HG03097 (cell line): Measurements from ENCODE around the gene ASPSCR1.

ENCODE experiments used
- ATAC-seq: cut with Tn5 transposase; IDR thresholded peaks from one replicate; pipeline ENCODE4 v1.9.1; 2021; ENCODE audit not compliant: unreplicated experiment, low FRiP score

ASPSCR1 gene

DNA sequence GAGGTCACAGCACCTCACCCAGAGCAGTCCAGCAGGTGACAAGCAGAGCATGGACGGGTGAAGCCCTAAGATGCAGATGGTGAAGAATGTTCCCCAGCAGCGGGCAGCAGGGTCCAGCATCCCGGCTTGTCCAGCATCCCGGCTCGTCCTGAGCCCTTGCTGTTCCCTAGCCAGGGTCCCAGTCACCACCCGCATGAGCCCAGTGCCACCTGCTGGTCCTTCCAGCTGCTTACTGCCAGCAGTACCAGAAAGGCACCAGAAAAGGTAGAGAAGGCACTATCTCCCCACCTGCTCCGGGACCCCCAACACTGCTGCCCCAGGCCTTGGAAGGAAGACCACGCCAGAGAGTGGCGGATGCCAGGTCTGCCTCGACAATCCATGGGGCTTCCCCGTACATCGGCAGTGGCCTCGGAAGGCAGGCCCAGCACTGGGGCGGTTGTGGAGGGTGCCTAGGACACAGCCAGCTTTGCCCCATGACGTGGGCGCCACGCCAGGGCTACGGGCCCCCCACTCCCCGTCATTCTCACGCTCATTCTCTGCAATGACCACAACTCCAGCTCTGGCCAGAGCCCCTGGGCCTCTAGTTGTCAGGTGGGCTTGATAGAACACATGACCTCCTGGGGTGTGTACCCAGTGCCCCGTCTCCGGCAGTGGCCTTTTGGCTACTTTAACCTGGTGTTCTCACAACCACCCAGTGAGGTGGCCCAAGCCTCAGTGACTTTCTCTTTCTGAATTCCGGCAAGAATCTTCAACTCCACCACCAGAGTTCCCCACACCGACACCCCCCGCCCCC lies 43.9 kb downstream of the ASPSCR1 start:
- ATAC-seq, result no peak

DNA sequence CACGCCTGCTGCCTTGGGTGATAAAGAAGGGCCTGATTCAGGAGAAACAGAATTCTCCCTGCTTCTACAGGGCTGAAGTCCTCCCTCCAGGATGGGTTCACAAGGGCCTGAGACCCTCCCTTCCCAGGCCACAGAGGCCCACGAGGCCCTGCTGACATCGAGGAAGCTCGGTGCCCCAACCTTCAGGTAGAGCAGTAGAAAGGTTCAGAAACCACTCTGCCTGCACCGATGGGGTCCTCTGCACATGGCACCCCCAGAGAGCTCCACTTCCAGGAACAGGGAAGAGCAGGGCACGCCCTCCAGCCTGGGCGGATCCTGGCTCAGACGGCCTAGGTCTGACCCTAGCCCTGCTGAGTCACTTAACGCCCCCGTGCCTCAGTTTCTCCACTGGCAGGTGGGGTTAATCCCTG lies 44.5 kb downstream of the ASPSCR1 start:
- no peak for ATAC-seq

GRCh38 chr17:82022310-82022980 lies 45.0 kb downstream of the ASPSCR1 start, which contains the start of gene CENPX:
TSS of gene CENPX (minus strand) at chr17:82022878. CDS start at chr17:82022861, 17 bp downstream.
- ATAC-seq, result no peak

- peak; percentile 81 for ATAC-seq
These were observed 45.6 kb downstream of the ASPSCR1 start, which contains the start of gene LRRC45 for GRCh38 chr17:82022981-82023446. TSS of gene LRRC45 (plus strand) at chr17:82023305. CDS start at chr17:82023644, 339 bp downstream.

DNA sequence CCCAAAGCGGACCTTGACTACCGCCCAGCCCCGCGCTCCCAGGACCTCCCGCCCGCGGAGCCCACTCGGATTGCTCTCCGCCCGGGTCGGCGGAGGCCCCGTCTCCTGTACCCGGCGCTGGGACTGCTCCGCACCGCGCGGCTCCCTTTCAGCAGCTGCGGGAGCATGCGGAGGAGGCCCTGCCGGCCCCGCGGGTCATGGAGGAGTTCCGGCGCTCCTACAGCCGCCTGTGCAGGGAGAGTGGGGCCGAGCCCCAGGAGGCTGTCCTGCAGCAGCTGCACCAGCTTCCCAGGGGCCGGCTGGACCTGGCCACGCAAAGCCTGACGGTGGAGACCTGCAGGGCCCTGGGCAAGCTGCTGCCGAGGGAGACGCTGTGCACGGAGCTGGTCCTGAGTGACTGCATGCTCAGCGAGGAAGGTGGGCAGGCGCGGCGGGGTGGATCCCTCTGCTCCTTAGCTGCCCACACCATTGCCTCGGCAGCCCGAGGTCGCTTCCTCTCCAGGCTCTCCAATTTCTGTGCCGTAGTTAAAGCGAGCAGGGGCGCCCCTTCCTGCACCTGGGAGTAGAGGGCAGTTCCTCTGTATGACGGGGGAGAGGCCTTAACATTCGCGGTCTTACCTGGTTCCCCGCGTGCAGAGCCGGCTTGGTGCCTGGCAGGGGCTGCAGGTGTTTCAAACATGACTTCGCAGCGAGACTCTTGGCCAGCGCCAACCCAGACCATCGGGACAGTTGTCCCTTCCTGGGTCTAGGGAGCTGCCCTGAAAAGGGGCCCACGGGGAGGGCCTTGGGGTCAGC lies 46.2 kb downstream of the ASPSCR1 start:
- ATAC-seq, result peak; percentile 13

DNA sequence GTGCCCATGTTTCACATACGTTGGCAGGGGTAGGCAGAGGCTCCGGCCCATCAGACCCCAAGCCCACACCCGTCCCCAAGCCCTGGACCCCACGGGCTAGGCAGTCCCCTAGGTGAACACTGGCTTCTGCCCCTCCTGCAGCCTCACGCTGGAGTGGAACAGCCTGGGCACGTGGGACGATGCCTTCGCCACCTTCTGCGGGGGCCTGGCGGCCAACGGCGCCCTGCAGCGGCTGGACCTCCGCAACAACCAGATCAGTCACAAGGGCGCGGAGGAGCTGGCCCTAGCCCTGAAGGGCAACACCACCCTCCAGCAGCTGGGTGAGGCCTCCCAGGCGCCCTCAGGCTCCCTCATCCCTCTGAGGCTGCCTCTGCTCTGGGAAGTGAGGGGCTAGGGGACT lies 47.4 kb downstream of the ASPSCR1 start:
- no peak for ATAC-seq

GRCh38 chr17:82025401-82026107 lies 48.1 kb downstream of the ASPSCR1 start:
- no peak for ATAC-seq

DNA sequence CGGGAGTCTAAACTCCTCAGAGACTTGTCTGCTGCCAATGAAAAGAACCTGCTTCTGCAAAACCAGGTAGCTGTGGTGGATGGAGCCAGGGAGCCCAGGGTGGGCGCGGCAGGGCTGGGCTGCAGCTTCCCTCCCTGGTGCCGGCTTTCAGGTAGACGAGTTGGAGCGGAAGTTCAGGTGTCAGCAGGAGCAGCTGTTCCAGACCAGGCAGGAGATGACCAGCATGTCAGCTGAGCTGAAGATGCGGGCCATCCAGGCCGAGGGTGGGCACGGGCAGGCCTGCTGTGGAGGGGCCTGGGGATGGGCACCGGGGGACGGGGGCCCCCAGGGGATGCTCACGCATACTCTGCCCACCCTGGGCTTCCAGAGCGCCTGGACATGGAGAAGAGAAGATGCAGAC lies 50.8 kb downstream of the ASPSCR1 start:
- ATAC-seq, result no peak

GRCh38 chr17:82028966-82029365 lies 51.5 kb downstream of the ASPSCR1 start:
- ATAC-seq, result no peak

DNA sequence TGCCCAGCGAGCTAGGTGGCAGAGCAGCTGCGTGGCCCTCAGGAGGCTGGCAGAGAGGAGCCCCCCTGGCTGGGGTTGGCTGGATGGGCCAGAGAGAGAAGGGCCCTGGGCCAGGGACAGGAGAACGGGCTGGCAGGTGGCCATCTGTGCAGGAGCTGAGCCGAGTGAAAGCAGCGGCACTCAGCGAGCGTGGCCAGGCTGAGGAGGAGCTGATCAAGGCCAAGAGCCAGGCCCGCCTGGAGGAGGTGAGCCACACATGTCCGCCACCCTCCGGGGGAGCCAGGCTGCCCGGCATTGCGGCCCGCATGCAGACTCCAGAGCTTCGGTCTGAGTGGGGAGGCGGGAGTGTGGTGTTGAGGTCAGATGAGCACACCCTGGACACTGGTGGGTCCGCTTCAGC lies 52.0 kb downstream of the ASPSCR1 start:
- ATAC-seq, result no peak

DNA sequence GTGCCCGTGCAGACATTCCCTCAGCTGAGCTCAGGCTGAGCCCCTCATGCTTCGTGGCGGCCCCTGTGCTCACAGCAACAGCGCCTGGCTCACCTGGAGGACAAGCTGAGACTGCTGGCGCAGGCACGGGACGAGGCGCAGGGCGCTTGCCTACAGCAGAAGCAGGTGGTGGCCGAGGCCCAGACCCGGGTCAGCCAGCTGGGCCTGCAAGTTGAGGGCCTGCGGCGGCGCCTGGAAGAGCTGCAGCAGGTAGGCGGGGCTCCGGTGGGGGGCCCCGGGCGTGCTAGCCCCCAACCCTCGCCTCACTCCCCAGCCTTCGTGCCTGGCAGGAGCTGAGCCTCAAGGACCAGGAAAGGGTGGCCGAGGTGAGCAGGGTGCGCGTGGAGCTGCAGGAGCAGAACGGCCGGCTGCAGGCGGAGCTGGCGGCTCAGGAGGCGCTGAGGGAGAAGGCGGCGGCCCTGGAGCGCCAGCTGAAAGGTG lies 52.6 kb downstream of the ASPSCR1 start:
- ATAC-seq, result no peak

DNA sequence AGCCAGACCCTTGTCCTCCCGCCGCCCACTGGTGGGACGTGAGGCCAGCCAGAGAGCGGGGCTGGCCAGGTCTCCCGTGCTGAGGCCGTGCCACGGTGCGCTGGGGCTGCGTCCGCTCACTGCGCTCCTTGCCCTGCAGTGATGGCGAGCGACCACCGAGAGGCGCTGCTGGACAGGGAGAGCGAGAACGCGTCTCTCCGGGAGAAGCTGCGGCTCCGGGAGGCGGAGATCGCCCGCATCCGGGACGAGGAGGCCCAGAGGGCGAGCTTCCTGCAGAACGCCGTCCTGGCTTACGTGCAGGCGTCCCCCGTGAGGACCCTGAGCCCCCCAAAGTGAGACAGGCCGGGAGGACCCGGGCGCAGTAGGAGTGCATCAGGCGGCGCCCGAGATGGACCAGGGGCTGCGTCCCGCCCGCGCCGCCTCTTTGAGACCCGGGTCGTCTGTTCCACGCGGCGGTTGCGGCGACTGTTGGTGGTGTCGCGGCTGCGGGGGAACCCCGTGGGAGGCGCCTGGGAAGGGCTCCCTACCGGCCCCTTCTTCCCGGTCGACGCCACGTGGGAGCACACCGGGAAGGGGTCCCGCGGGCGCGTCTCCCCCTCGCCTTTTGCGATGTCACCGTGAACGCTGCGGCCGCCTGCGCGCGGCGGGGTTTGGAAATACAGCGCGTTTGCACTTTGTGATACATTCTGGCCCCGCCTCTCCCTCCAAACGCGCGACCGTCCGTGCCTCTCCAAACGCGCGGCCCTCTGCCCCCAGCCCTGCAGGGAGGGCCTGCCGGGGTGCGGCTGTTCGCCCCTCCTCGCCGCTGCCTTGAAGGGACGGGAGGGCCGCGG lies 53.3 kb downstream of the ASPSCR1 start:
- ATAC-seq, result peak; percentile 38

DNA sequence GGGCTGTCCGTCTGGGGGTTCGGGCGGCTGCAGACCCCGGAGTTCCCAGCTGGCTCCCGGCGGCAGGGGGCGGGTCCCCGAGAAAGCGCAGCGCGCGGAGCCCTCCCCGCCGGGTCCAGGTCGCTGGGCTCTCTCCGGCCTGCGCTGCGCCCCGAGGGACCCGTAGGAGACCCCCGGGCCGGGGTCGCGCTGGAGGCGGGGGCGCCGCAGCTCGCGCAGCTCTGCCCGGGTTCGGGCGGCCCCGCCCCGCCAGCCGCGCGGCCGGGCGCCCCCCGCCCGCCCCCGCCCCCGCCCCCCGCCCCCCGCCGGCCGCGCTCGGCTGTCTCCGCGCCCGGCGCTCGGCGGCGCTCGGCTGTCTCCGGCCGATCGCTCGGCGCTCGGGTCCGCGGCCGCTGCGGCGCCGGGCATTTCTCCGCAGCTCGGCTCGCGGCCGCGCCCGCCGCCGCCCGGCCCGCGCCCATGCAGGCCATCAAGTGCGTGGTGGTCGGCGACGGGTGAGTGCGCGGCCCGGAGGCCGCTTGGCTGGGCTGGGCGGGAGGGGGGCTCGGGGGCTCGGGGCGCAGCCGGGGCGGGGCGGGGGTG lies 54.0 kb downstream of the ASPSCR1 start, which contains the start of gene RAC3:
Gene RAC3 (plus strand): TSS at position 376 of the 582 bp plus-strand sequence. CDS start 84 bp downstream, at position 460.
- no peak for ATAC-seq

DNA sequence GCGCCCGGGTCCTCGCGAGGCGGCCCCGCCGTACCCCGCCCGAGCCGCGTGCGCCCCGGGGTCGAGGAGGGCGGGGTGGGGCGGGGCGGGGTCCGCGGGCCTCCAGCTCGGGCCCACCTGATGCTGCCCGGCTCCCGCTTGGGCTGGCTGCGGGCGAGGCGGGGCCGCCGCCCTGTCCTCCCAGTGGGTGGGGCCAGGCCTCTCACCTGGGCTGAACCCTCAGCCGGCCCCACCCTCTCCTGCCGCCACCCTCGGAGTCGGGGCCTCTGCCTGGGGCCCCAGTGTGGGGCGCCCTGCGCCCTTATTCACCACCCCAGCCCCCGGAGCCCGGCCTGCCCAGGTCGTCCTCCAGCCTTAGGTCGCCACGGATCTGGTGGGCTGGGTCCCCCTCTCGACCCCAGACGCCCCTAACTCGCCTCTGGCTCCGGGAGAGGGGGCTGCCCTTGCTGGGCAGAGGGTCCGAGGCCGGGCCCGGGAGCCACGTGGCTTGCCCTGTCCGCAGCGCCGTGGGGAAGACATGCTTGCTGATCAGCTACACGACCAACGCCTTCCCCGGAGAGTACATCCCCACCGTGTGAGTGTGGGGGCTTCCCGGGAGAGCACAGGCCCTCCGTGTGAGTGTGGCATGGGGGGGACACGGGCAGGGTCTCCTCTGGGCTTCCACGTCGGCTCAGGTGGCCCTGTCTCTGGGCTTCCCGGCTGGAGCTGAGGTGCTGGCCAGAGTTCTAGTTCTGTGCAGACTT lies 54.6 kb downstream of the ASPSCR1 start:
- no peak for ATAC-seq

- no peak for ATAC-seq
These were observed 56.1 kb downstream of the ASPSCR1 start for GRCh38 chr17:82033359-82034085.

DNA sequence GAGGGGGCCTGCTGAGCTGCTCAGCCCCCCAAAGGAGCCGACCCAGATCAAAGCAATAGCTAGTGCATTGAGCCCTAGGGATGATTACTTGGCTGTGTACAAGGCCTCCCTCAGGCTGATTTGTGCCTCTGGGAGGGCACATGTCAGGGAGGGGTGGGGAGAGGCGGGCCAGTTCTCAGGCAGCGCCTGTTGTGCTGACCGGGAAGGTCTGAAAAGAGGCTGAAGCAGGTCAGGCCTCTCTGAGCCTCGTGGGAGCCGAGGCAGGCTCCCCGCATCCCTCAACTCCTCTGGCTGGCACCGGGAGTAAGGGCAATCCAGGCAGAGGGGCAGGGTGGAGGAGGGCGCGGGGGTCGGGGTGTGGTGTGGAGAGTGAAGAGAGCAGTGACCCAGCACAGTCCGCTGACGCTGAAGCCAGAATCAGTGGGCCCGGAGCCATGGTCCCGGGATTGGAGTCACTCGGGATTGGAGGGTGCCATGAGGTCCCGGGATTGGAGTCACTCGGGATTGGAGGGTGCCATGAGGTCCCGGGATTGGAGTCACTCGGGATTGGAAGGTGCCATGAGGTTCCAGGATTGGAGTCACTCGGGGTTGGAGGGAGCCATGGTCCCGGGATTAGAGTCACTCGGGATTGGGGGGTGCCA lies 57.1 kb downstream of the ASPSCR1 start:
- no peak for ATAC-seq

- no peak for ATAC-seq
These were observed 58.1 kb downstream of the ASPSCR1 start for GRCh38 chr17:82035488-82035887.
